ENCODE data around the gene GNA12.

GNA12 gene

DNA sequence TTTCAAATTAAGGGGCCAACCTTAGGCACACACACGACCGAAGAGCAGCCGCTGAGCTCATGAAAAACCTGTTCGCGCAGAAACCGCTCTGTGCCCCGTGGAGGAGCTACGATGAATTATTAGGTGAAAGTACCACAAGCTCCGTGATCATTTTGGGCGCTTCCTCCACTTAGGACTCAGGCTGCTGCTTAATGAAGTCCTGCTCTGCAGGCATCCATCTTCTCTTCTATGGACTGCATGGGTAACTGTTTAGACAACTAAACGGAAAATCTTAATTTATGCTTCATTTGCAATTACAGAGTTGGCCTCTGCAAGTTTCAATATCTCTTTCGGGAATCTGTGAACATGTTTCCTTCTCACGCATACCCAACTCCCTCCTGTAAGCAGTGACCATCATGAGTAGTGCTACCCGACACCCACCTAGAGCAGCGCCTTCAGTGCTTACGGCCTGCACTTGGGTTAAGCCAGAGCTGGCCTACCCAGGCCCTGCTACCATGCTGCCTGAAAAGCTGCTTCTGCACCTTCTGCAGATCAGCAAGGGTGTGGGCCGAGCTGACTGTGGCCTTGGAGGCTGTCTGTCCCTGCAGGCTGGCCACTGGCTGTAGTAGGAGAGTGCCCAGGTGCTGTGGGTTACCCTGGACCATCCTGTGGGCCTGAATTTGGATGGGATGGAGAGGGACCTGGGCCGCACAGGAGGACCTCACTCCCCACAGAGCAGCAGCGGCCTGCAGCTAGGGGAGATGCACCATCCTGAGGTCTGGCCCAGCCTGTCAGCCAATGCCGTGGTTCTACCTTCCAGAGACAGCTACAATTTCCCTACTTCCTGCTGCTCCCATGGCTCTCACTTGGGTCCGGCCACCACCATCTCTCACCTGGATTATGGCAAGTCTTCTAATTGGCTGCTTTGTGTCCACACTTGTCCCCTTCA lies 36.0 kb downstream of the GNA12 start:
- TF ChIP-seq TAF1 (IDR thresholded peaks at IDR 0.05; ENCODE audit: borderline replicate concordance, insufficient read depth, low read length) (no peak), POLR2AphosphoS5 (IDR thresholded peaks at IDR 0.05; ENCODE audit: low read depth, low read length) (no peak), SIN3A (IDR thresholded peaks at IDR 0.05; ENCODE audit: borderline replicate concordance, insufficient read depth, low read length) (no peak), FOXP2 (optimal IDR thresholded peaks at IDR 0.05; ENCODE audit: borderline replicate concordance, extremely low read depth, extremely low read length, insufficient read depth) (no peak)
- TF ChIP-seq, protein P1, sequence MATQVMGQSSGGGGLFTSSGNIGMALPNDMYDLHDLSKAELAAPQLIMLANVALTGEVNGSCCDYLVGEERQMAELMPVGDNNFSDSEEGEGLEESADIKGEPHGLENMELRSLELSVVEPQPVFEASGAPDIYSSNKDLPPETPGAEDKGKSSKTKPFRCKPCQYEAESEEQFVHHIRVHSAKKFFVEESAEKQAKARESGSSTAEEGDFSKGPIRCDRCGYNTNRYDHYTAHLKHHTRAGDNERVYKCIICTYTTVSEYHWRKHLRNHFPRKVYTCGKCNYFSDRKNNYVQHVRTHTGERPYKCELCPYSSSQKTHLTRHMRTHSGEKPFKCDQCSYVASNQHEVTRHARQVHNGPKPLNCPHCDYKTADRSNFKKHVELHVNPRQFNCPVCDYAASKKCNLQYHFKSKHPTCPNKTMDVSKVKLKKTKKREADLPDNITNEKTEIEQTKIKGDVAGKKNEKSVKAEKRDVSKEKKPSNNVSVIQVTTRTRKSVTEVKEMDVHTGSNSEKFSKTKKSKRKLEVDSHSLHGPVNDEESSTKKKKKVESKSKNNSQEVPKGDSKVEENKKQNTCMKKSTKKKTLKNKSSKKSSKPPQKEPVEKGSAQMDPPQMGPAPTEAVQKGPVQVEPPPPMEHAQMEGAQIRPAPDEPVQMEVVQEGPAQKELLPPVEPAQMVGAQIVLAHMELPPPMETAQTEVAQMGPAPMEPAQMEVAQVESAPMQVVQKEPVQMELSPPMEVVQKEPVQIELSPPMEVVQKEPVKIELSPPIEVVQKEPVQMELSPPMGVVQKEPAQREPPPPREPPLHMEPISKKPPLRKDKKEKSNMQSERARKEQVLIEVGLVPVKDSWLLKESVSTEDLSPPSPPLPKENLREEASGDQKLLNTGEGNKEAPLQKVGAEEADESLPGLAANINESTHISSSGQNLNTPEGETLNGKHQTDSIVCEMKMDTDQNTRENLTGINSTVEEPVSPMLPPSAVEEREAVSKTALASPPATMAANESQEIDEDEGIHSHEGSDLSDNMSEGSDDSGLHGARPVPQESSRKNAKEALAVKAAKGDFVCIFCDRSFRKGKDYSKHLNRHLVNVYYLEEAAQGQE (IDR thresholded peaks at IDR 0.05; ENCODE audit: insufficient read depth in 1 of 2, low read depth in 2 of 2, low read length in 2 of 2), result no peak

- TF ChIP-seq FOXP2 (optimal IDR thresholded peaks at IDR 0.05; ENCODE audit: borderline replicate concordance, extremely low read depth, extremely low read length, insufficient read depth) (no peak), POLR2AphosphoS5 (IDR thresholded peaks at IDR 0.05; ENCODE audit: low read depth, low read length) (no peak)
- TF ChIP-seq, protein P1 (IDR thresholded peaks at IDR 0.05; ENCODE audit: insufficient read depth in 1 of 2, low read depth in 2 of 2, low read length in 2 of 2), result no peak
These were observed 36.7 kb downstream of the GNA12 start for GRCh38 chr7:2807460-2807844.

GRCh38 chr7:2806571-2806970 lies 37.5 kb downstream of the GNA12 start:
- TF ChIP-seq FOXP2 (optimal IDR thresholded peaks at IDR 0.05; ENCODE audit: borderline replicate concordance, extremely low read depth, extremely low read length, insufficient read depth) (no peak), POLR2AphosphoS5 (IDR thresholded peaks at IDR 0.05; ENCODE audit: low read depth, low read length) (no peak), TAF1 (IDR thresholded peaks at IDR 0.05; ENCODE audit: borderline replicate concordance, insufficient read depth, low read length) (no peak), SIN3A (IDR thresholded peaks at IDR 0.05; ENCODE audit: borderline replicate concordance, insufficient read depth, low read length) (no peak)
- TF ChIP-seq, protein P1 (IDR thresholded peaks at IDR 0.05; ENCODE audit: insufficient read depth in 1 of 2, low read depth in 2 of 2, low read length in 2 of 2), result no peak

DNA sequence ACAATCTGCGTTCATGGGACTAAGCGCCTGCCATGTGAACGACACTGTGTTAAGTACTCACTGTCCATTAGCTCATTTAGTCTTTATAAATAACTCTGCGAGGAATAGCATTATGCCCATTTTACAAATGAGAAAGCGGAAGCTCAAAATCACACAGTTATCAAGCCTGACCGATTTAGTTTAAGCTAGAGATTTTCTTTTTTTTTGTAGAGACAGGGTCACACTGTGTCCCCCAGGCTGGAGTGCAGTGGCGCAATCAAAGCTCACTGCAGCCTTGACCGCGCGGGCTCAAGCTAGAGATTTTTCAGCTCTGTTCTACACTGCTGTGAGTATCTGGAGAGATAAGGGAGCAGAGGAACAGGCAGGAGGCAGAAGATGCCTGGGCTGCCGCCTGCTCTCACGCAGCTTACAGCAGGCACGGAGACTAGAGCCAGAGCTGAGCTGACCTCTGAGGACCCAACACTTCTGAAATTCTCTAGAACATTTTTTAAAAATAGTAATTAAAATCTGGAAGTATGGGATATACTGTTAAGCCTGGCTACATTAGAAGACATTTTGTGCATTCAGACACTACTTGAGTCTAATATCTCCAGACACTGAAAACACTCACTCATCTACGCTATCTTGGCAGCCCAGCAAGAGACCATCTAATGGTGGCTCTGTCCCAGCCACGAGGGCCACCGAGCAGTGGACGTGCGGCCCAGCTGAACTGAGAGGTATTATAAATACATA lies 38.7 kb downstream of the GNA12 start:
- TF ChIP-seq SIN3A (IDR thresholded peaks at IDR 0.05; ENCODE audit: borderline replicate concordance, insufficient read depth, low read length), result no peak

DNA sequence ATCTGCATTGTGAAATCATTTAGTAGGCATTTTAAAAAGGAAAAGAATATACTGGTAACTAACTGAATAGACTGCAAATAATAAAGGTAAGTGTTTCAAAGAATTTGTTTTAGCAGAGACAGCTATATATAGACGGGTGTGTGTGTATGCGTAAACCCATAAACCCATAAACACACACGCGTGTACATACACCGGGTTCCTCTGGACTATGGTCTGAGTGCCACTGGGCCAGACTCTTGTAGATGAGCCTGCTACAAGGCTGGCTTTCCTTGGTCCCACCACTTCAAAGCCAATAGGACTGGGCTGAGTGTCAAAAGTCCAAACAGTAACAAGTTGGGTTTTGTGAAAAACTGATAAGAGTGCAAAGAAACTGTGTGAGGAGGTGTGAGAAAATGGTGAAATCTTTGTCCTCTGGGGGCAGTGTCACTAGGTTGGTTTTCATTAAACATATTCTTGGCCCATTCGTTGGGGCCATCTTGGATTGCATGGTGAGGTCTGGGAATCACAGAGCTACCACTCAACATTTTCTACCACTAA lies 39.8 kb downstream of the GNA12 start:
- TF ChIP-seq, protein P1 (IDR thresholded peaks at IDR 0.05; ENCODE audit: insufficient read depth in 1 of 2, low read depth in 2 of 2, low read length in 2 of 2), result no peak
- TF ChIP-seq POLR2AphosphoS5 (IDR thresholded peaks at IDR 0.05; ENCODE audit: low read depth, low read length) (no peak), FOXP2 (optimal IDR thresholded peaks at IDR 0.05; ENCODE audit: borderline replicate concordance, extremely low read depth, extremely low read length, insufficient read depth) (no peak), SIN3A (IDR thresholded peaks at IDR 0.05; ENCODE audit: borderline replicate concordance, insufficient read depth, low read length) (no peak), TAF1 (IDR thresholded peaks at IDR 0.05; ENCODE audit: borderline replicate concordance, insufficient read depth, low read length) (no peak)

Measured in PFSK-1 (cell line).